Stimulated activated CD8-positive, alpha-beta memory T cell treated with anti-CD3 and anti-CD28 coated beads, Interleukin-15, amount 100 ng/mL, for 4 hours (primary cell): ENCODE measurements around the gene FASTK.

Experiments used
- DNase-seq, 2 donors: peaks; one replicate each; pipeline ENCODE4 v3.0.0-alpha.2; 2020; ENCODE audit warnings: low read depth in 2 of 2

The FASTK gene

DNA sequence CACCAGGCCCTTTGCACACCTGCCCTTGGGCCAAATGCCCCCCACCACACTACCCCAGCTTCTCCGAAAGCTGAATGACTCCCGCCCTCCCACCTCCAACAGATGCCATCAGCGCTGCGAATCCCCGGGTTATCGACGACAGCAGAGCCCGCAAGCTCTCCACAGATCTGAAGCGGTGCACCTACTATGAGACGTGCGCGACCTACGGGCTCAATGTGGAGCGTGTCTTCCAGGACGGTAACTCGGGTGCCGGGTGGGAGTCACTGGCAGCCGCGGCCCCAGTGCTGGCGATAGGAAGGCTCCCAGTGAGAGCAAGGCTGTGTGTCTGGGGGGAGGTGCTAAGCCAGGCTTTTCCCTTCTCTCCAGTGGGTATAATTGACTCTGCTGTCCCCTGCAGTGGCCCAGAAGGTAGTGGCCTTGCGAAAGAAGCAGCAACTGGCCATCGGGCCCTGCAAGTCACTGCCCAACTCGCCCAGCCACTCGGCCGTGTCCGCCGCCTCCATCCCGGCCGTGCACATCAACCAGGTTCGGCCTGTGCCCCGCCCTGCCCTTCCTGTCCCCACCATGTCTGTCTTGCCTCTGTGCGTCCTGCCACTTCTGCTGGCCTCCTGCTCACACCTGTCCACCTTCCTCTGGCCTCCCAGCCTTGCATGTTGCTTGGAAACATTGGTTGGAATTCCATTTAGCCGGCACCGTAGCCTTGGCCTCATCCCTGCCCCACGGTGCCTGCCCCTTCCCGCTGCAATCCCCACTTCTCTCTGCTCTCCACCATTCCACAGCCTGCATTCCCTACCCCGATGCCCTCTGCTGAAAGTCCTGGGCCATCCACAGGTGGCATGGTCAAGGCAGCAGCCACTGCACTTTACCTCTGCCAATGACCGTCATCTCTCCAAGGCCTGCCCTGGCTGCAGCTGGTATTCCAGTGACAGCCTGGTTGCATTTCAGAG lies 37.8 kb upstream of the FASTK start:
- DNase-seq = no peak

GRCh38 chr7:151117565-151117964 lies 37.0 kb upstream of the FASTK start:
- no peak for DNase-seq

DNA sequence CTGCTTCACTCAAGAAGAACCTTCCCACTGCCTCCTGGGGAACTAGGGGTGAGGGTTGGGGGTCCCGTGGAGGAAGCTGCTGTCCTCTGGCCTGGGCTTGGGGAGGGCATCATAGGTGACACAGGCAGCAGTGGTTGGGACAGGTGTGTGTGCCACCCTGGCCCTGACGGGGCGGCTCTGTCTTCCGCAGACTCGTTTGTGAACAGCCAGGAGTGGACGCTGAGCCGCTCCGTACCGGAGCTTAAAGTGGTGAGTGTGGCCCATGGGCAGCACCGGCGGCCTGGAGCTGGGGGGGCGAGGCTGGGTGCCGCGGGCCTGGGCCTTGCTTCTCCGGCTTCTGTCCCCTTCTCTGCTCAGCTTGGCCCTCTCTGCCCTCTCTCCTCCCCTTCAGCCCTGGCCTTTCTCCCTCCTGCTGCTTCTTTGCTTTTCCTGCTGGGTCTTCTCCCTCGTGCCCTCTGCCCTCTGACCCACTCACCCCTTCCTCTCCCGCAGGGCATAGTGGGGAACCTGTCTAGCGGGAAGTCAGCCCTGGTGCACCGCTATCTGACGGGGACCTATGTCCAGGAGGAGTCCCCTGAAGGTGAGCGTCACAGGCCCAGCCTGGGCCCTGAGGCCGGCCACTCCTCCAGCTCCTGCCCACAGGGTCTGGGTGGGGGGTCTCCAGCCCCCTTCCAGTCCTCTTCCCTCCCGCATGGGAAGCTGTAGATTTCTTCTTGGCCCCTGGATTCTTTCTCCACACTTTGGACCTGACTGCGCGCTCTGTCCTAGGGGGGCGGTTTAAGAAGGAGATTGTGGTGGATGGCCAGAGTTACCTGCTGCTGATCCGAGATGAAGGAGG lies 36.2 kb upstream of the FASTK start:
- no peak for DNase-seq

- DNase-seq = no peak
These were observed 35.3 kb upstream of the FASTK start for GRCh38 chr7:151115836-151116418.

GRCh38 chr7:151115121-151115835 lies 34.7 kb upstream of the FASTK start:
- no peak for DNase-seq

- no peak for DNase-seq
These were observed 33.8 kb upstream of the FASTK start for GRCh38 chr7:151114151-151115090.

- DNase-seq = no peak
These were observed 32.9 kb upstream of the FASTK start for GRCh38 chr7:151113344-151114150.

DNA sequence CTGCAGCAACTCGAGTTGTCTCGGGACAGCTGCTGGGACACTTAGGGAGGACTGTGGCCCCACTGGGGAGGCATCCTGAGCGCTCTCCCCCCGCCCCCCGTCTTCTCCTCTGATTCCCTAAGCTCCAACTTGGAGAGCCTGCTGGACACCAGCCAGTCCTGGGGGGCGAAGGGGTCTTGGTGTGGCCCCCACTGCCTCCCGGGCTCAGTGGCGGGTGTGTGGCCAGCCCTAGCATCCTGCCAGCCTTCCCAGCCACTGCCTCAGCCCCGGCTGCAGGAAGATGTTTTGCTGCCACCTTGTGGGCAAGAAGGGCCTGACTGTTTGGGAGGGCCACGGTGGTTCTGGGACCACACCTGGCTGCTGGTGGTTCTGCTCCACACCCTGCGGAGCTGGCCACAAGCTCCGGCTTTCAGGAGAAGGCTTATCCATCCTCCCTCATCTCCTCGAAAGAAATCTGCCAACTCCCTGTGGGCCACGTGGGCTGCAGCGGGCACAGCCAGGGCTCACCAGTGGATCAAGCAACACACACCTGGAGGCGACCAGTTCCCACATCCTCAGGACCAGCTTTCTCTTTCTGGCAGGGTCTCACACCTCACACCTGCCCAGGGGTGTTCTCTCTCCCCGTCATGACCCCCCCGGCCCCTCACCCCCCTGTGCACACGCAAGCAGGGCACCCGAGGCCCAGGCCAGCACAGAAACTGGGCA lies 30.5 kb upstream of the FASTK start:
- peak; percentile 36 for DNase-seq

DNA sequence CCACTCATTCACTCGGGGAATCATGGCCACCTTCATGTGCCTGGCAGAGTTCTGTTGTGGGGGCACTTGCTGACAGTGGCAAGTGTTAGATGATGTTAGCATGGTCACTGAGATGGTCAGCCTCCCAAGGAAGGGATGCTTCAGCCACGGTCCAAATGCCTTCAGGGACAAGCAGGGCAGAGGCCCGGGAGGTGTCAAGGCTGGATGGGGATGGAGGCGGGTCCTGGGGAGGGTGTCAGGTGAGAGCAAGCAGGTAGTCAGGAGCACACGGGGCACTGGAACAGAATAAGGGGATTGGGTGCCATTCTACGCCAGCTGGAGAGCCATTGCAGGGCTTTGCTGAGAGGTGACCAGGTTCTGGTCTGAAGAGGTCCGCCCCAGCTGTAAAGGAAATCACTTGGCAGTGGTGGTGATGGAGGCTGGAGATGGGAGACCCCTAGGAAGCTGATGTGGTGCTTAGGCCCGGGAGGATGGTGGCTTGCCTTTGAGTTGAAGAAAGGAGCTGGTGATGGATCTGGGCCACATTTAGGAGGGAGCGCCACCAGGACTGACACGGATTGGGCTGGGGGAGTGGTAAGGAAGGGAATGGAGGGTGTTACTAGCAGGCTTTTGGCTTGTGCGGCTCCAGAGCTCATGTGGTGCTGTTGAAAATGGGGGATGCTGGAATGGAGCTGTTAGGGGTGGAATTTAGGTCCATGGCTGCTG lies 29.8 kb upstream of the FASTK start:
- no peak for DNase-seq

- DNase-seq = no peak
These were observed 28.8 kb upstream of the FASTK start for GRCh38 chr7:151109094-151110048.

GRCh38 chr7:151107882-151108281 lies 27.3 kb upstream of the FASTK start:
- no peak for DNase-seq

DNA sequence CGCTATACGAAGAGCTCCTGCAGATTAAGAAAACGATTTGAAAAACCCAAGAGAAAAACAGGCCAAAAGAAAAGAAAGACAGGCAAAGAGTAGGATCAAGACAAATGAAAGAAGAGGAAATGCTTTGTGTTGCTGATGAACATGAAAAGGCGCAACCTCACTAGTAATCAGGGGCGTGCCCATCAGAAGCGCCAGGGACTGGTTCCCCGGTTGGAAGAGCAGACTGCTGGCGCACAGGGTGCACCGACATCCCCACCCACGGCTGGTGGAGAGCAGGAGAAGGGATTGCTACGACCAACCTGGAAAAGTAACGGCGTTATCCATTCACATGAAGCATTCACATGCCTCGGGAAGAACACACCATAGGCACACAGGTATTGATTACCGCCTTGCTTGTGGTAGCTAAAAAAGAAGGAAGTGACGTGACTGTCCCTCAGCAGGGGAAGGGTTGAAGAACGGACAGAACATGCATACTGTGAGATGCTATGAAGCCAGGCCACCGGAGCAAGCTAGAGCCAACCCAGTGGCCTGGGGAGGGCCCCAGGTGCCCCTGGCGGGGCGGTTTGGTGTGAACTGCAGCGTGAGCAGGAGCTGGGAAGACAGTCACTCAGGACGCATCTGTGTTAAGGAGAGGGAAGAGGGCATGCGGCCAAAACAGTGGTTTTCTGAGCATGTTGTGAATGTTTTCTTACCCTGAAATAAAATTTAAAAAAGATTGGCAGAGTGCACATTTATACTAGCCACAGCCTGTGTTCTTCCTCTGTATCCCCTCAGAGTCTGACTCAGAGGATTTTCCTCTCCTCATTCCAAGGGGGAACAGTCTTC lies 24.0 kb upstream of the FASTK start:
- no peak for DNase-seq

DNA sequence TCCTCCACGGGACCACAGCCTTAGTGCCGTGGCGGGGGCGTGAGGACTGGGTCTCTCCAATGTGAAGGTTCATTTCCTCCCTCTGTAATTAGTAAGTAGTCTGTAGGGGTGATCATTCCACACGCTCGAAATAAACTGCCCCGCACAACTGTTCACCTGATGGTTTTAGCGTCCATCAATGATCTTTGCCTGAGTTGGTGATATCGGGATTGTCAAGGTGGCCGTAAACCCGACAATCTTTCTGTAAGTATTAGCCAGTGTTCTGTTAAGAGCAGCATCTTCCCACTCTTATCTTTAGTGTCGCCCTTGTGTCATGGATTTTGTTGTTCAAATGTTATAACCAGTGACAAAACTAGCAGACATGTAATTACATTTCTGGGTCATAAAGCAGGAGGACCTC lies 23.4 kb upstream of the FASTK start:
- DNase-seq = no peak

- no peak for DNase-seq
These were observed 22.4 kb upstream of the FASTK start for GRCh38 chr7:151102991-151103390.

- DNase-seq = no peak
These were observed 21.2 kb upstream of the FASTK start for GRCh38 chr7:151101621-151102396.

DNA sequence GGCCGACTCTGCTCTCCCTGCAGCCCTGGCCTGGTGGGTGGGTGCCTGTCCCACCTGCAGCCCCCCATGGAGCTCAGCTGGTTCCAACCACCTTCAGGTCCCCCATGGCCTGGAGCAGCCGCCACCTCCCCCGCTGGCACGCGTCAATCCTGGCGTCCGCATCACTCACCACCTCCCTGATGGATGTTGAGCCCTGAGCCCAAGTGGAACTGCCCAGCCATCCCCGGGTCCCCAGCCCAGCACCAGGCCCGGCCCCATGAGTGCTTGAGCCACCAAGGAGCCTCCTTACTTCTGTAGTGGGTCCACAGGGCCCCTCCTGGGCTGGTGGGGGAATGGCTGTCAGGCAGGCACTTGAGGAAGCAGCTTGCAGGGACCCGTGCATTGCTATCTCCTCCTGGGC lies 20.3 kb upstream of the FASTK start:
- no peak for DNase-seq
